Endothelial cell of umbilical vein (primary cell): ENCODE results near the gene GABRR2. TPM values are rescaled to one million over a fixed set of nuclear protein-coding genes. Genes with fewer than 3 reads are reported as not detected.

Source experiments
- BruUV-seq: library from RNA; stranded (reverse); fragments of 400-500 nt; replicated peaks from 2 replicates; lab custom pipeline; 2021; lab: Mats Ljungman, UMichigan
- CTCF ChIA-PET: fragments of 300-600, 350-600 bp; sonication (Branson Sonifier 250); formaldehyde crosslinking; loops from one replicate; lab custom pipeline; 2021; ENCODE audit warnings: antibody characterized with exemption, inconsistent platforms; lab: Charles Lee
- POLR2A ChIA-PET: fragments of 300-600, 350-600 bp; sonication (Branson Sonifier 250); formaldehyde crosslinking; loops from one replicate; lab custom pipeline; 2021; ENCODE audit warnings: antibody characterized with exemption, inconsistent platforms; lab: Charles Lee
- DNase-seq: peaks from one replicate; pipeline ENCODE4 v3.0.0-alpha.2; 2011; ENCODE audit warnings: low read depth, low spot score
- FAIRE-seq: peaks from 2 replicates; lab custom pipeline; 2011; peaks lifted over from hg19 to GRCh38; lab: Jason Lieb, UNC
- H2AFZ ChIP-seq: 2 replicates; pipeline ENCODE4 v1.6.0; 2012; ENCODE audit warnings: low read depth, low read length, control low read depth, inconsistent platforms
- H3K27ac ChIP-seq: 2 replicates; pipeline ENCODE4 v1.5.1; 2011; ENCODE audit warnings: low read depth, mild to moderate bottlenecking, control low read depth, low read length, moderate library complexity; ENCODE audit not compliant: insufficient read depth
- H3K27me3 ChIP-seq, 2 experiments: 2 replicates each; pipeline versions ENCODE4 v1.6.0 to v1.6.1; 2011; ENCODE audit warnings: low read length in 2 of 2, mixed read lengths in 1 of 2; ENCODE audit not compliant: control insufficient read depth in 2 of 2, insufficient read depth in 2 of 2
- H3K36me3 ChIP-seq, 2 experiments: 2 replicates in 1 of 2; 3 replicates in 1 of 2; pipeline ENCODE4 v1.5.1; 2011; ENCODE audit warnings: low read length in 2 of 2, mild to moderate bottlenecking in 1 of 2, moderate library complexity in 1 of 2; ENCODE audit not compliant: control insufficient read depth in 2 of 2, insufficient read depth in 2 of 2; ENCODE audit errors: extremely low read depth in 1 of 2
- H3K4me1 ChIP-seq: 3 replicates; pipeline ENCODE4 v1.5.1; 2011; ENCODE audit warnings: mild to moderate bottlenecking, low read length; ENCODE audit not compliant: control insufficient read depth, insufficient read depth; ENCODE audit errors: extremely low read depth
- H3K4me2 ChIP-seq: 2 replicates; pipeline ENCODE4 v1.6.1; 2011; ENCODE audit warnings: low read length, control low read depth, mixed read lengths; ENCODE audit not compliant: insufficient read depth
- H3K4me3 ChIP-seq, 3 experiments: fragments of 200-600 bp in 1 of 3; sonication (generic), shearing (Covaris generic) in 1 of 3; replicated peaks in 1 of 3; 2 replicates each; pipeline ENCODE4 v1.5.1; 2011 to 2016; ENCODE audit warnings: control low read depth in 3 of 3, low read length in 3 of 3, mild to moderate bottlenecking in 2 of 3, inconsistent platforms in 1 of 3, low read depth in 1 of 3, moderate library complexity in 1 of 3; ENCODE audit not compliant: insufficient read depth in 1 of 3
- H3K79me2 ChIP-seq: 2 replicates; pipeline ENCODE4 v1.6.0; 2012; ENCODE audit warnings: low read length, inconsistent platforms; ENCODE audit not compliant: control insufficient read depth, insufficient read depth
- H3K9ac ChIP-seq: replicated peaks from 2 replicates; pipeline ENCODE3; 2011; ENCODE audit warnings: low read length, control low read depth; ENCODE audit not compliant: insufficient read depth; ENCODE audit errors: extremely low read depth
- H3K9me1 ChIP-seq: replicated peaks from 3 replicates; pipeline ENCODE4 v1.6.0; 2011; ENCODE audit warnings: mild to moderate bottlenecking, low read length; ENCODE audit not compliant: control insufficient read depth, insufficient read depth; ENCODE audit errors: extremely low read depth
- H3K9me3 ChIP-seq: replicated peaks from 2 replicates; pipeline ENCODE4 v1.5.1; 2012; ENCODE audit warnings: low read length, inconsistent platforms; ENCODE audit not compliant: control insufficient read depth, insufficient read depth
- H4K20me1 ChIP-seq: replicated peaks from 2 replicates; pipeline ENCODE3; 2011; ENCODE audit warnings: mild to moderate bottlenecking, low read length; ENCODE audit not compliant: control insufficient read depth, insufficient read depth; ENCODE audit errors: extremely low read depth
- EZH2 ChIP-seq: IDR thresholded peaks from 2 replicates; pipeline ENCODE4 v1.6.1; 2012; ENCODE audit warnings: borderline replicate concordance, low read depth, mild to moderate bottlenecking, moderate library complexity, low read length, inconsistent platforms; ENCODE audit not compliant: severe bottlenecking
- FOS ChIP-seq: IDR thresholded peaks from 2 replicates; pipeline ENCODE4 v1.6.1; 2011; ENCODE audit warnings: mild to moderate bottlenecking, low read length, moderate library complexity, borderline replicate concordance; ENCODE audit not compliant: insufficient read depth
- GATA2 ChIP-seq: IDR thresholded peaks from 2 replicates; pipeline ENCODE4 v1.7.0; 2011; ENCODE audit warnings: low read depth, mild to moderate bottlenecking, moderate library complexity, mixed read lengths, low read length; ENCODE audit not compliant: insufficient read length, insufficient read depth
- JUN ChIP-seq: IDR thresholded peaks from 2 replicates; pipeline ENCODE4 v1.6.1; 2011; ENCODE audit warnings: borderline replicate concordance, low read depth; ENCODE audit not compliant: insufficient read length, insufficient read depth
- MYC ChIP-seq: IDR thresholded peaks from one replicate; pipeline ENCODE4 v1.6.1; 2011; ENCODE audit warnings: mild to moderate bottlenecking, low read depth, low read length
- POLR2A ChIP-seq: IDR thresholded peaks from 2 replicates; pipeline ENCODE4 v1.6.1; 2012; ENCODE audit warnings: low read depth, mild to moderate bottlenecking, control low read depth, low read length
- POLR2AphosphoS5 ChIP-seq: IDR thresholded peaks from 2 replicates; pipeline ENCODE4 v1.6.1; 2012; ENCODE audit warnings: low read depth, mild to moderate bottlenecking, control low read depth, low read length, moderate library complexity; ENCODE audit not compliant: insufficient read depth
- dilution Hi-C: fragments of 300-500 bp; cut with MboI; formaldehyde crosslinking; loops from one replicate; pipeline ENCODE4 v1.15.0; 2019; ENCODE audit warnings: low sequenced_read_pairs; ENCODE audit not compliant: extremely low pct_ligation_motif_present
- intact Hi-C: fragments of 100-400 bp; cut with micrococcal nuclease; formaldehyde crosslinking; loops from one replicate; pipeline ENCODE4 v1.10.0; 2022
- polyA plus RNA-seq, 4 experiments: library from polyadenylated mRNA; depleted of rRNA in 3 of 4; stranded (reverse) in 3 of 4; unstranded in 1 of 4; fragments of >200 nt; gene quantifications; 2 replicates each; pipeline versions ENCODE4 v1.2.1 to v1.2.3, GENCODE V29; 2011 to 2012; ENCODE audit warnings: missing spikeins in 1 of 4
- total RNA-seq: library from RNA; stranded (reverse); gene quantifications from 2 replicates; pipeline ENCODE4 v1.2.3, GENCODE V29; 2021
- TF ChIP-seq, protein P1 (sequence below), 2 donors: IDR thresholded peaks; 1 replicate in 1 of 2; 2 replicates in 1 of 2; pipeline ENCODE4 v1.5.1; 2011; ENCODE audit warnings: low read length in 2 of 2, mild to moderate bottlenecking in 2 of 2, moderate library complexity in 2 of 2, control low read depth in 1 of 2, inconsistent platforms in 1 of 2, low read depth in 1 of 2; ENCODE audit not compliant: insufficient read depth in 1 of 2; ENCODE audit errors: extremely low read depth in 1 of 2
- TF ChIP-seq, protein P2 (sequence below): IDR thresholded peaks from 2 replicates; pipeline ENCODE4 v1.6.1; 2011; ENCODE audit not compliant: insufficient read depth, insufficient read length

GABRR2 gene
- total and polyA plus RNA-seq, 2 donors (not counting 3 experiments of a cell fraction or from before 2014, with no cell fraction given) = 1.4 to 3.6 TPM

DNA sequence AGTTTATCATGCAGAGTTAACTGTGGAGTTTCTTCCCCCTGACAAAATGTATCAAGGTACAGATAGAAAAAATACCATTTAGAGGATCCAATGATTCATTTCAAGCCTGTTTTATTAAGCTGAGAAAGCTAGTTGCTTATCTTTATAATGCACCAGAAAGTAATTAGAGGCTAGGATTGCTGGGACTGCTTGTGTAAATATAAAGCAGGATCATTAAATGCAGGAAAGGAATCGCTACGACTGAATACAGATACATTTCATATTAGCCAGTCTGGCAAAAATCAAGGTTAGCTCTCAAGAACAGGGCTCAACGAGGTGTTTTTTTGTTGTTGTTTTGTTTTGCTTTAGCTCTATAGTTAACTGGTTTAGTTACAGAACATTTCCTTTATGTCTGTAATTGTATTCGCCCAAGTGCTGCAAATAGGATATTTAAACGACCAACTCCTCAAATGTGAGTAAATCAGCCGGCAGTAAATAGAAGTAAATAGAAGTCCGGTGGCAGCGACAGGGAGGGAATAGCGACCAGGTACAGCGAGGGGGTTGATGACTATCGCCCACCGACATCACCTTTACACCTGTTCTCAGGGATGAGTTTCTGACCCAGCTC, 36.7 kb upstream of the GABRR2 start:
- ChIA-PET CTCF (interaction anchor here (1.2 to 7.0 kb wide), 7 partner anchors 8 to 369 kb away, joined by 3 to 56 read pairs (median 6); no protein-coding TSS in a partner anchor), POLR2A (interaction anchor here (0.6 to 2.3 kb wide), 5 partner anchors 54 to 1234 kb away, joined by 3 to 16 read pairs (median 4); partner anchors contain the start of genes PM20D2, PNRC1 and RNGTT)
- H3K36me3 ChIP-seq = no peaks in the 10 kb centered on the region
- H4K20me1 ChIP-seq = peaks cover 10% of the 10 kb centered on the region
- dilution Hi-C loops = no loop called here
- no peaks in the 10 kb centered on the region for H3K27me3 ChIP-seq
- peak overlapping the region; percentile 77 for H2AFZ ChIP-seq
- peaks cover 51% of the 10 kb centered on the region for H3K79me2 ChIP-seq
- TSS peak; percentile 52 for BruUV-seq
- H3K9ac ChIP-seq = peak overlapping the region; percentile 99
- intact Hi-C loops = loop anchor here (1.0 to 5.0 kb wide), 6 partner anchors 99 to 969 kb away; partner anchors contain the start of genes CASP8AP2, PM20D2 and RNGTT
- peak overlapping the region; percentile 93 to 100 (median 100) for H3K4me3 ChIP-seq
- FAIRE-seq (peak; percentile 67), DNase-seq (peak; percentile 47)
- TF ChIP-seq MYC (no peak), POLR2A (no peak), GATA2 (no peak), FOS (no peak), POLR2AphosphoS5 (no peak), JUN (no peak), EZH2 (no peak)
- TF ChIP-seq, protein P1, sequence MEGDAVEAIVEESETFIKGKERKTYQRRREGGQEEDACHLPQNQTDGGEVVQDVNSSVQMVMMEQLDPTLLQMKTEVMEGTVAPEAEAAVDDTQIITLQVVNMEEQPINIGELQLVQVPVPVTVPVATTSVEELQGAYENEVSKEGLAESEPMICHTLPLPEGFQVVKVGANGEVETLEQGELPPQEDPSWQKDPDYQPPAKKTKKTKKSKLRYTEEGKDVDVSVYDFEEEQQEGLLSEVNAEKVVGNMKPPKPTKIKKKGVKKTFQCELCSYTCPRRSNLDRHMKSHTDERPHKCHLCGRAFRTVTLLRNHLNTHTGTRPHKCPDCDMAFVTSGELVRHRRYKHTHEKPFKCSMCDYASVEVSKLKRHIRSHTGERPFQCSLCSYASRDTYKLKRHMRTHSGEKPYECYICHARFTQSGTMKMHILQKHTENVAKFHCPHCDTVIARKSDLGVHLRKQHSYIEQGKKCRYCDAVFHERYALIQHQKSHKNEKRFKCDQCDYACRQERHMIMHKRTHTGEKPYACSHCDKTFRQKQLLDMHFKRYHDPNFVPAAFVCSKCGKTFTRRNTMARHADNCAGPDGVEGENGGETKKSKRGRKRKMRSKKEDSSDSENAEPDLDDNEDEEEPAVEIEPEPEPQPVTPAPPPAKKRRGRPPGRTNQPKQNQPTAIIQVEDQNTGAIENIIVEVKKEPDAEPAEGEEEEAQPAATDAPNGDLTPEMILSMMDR (IDR thresholded peaks at IDR 0.05; ENCODE audit: extremely low read depth in 1 of 2, insufficient read depth in 1 of 2, low read depth in 1 of 2, low read length in 2 of 2) = no peak
- TF ChIP-seq, protein P2, sequence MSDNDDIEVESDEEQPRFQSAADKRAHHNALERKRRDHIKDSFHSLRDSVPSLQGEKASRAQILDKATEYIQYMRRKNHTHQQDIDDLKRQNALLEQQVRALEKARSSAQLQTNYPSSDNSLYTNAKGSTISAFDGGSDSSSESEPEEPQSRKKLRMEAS = no peak
- H3K9me1 ChIP-seq = no peaks in the 10 kb centered on the region
- H3K27ac ChIP-seq = peak overlapping the region; percentile 96
- peak overlapping the region; percentile 98 for H3K4me2 ChIP-seq
- H3K9me3 ChIP-seq = no peaks in the 10 kb centered on the region
- H3K4me1 ChIP-seq = peaks cover 39% of the 10 kb centered on the region
